ENCODE results near the gene NUDT4.

- TF ChIP-seq POLR2A (IDR thresholded peaks at IDR 0.05), result no peak
- TF ChIP-seq CTCF (IDR thresholded peaks at IDR 0.05), result no peak
- TF ChIP-seq POLR2AphosphoS5 (IDR thresholded peaks at IDR 0.05), result no peak
These were observed 6.8 kb upstream of the NUDT4 start for GRCh38 chr12:93370947-93371346.

Measured in prostate gland (tissue), 2 donors.